ENCODE results near the gene TBX18.

Gene TBX18

GRCh38 chr6:84764332-84765049 is at the start of gene TBX18:
Gene TBX18, minus strand, starts transcription at chr6:84764598. Its CDS starts 417 bp downstream, at chr6:84764181.
- DNase-seq, result peak; percentile 79

GRCh38 chr6:84811351-84811750 is 47.0 kb upstream of the TBX18 start:
- no peak for DNase-seq

- DNase-seq, result no peak
These were observed 45.1 kb upstream of the TBX18 start for GRCh38 chr6:84809455-84809854.

GRCh38 chr6:84808491-84809061 is 44.2 kb upstream of the TBX18 start:
- no peak for DNase-seq

- DNase-seq, result no peak
These were observed 40.7 kb upstream of the TBX18 start for GRCh38 chr6:84805145-84805544.

- DNase-seq, result no peak
These were observed 40.3 kb upstream of the TBX18 start for GRCh38 chr6:84804720-84805119.

- no peak for DNase-seq
These were observed 36.9 kb upstream of the TBX18 start for GRCh38 chr6:84801250-84801649.

GRCh38 chr6:84798257-84798656 is 33.9 kb upstream of the TBX18 start:
- DNase-seq, result no peak

- DNase-seq, result no peak
These were observed 31.9 kb upstream of the TBX18 start for GRCh38 chr6:84796343-84796742.

- no peak for DNase-seq
These were observed 27.5 kb upstream of the TBX18 start for GRCh38 chr6:84791927-84792326.

GRCh38 chr6:84791233-84791632 is 26.8 kb upstream of the TBX18 start:
- DNase-seq, result no peak

- no peak for DNase-seq
These were observed 24.8 kb upstream of the TBX18 start for GRCh38 chr6:84789170-84789569.

- DNase-seq, result no peak
These were observed 24.3 kb upstream of the TBX18 start for GRCh38 chr6:84788689-84789088.

GRCh38 chr6:84785671-84786070 is 21.3 kb upstream of the TBX18 start:
- no peak for DNase-seq

GRCh38 chr6:84779917-84780316 is 15.5 kb upstream of the TBX18 start:
- DNase-seq, result no peak

- no peak for DNase-seq
These were observed 15.0 kb upstream of the TBX18 start for GRCh38 chr6:84779380-84779779.

GRCh38 chr6:84777888-84778287 is 13.5 kb upstream of the TBX18 start:
- no peak for DNase-seq

GRCh38 chr6:84776392-84776791 is 12.0 kb upstream of the TBX18 start:
- DNase-seq, result no peak

- no peak for DNase-seq
These were observed 11.4 kb upstream of the TBX18 start for GRCh38 chr6:84775751-84776150.

- DNase-seq, result no peak
These were observed 10.5 kb upstream of the TBX18 start for GRCh38 chr6:84774985-84775284.

- peak; percentile 30 for DNase-seq
These were observed 10.0 kb upstream of the TBX18 start for GRCh38 chr6:84774157-84774984.

GRCh38 chr6:84773431-84774156 is 9.2 kb upstream of the TBX18 start:
- DNase-seq, result no peak

- no peak for DNase-seq
These were observed 8.7 kb upstream of the TBX18 start for GRCh38 chr6:84773133-84773430.
